Esophagus muscularis mucosa (tissue), 4 donors: ENCODE results near the gene CYSTM1. TPM values are rescaled to one million over a fixed set of nuclear protein-coding genes. Genes with fewer than 3 reads are reported as not detected.

ENCODE experiments used
- DNase-seq: peaks from one replicate; pipeline ENCODE4 v3.0.0-alpha.2; 2017; ENCODE audit errors: extremely low spot score
- H3K27ac ChIP-seq, 4 donors: fragments of 200-600 bp; sonication (generic); replicated peaks in 1 of 4; 1 replicate in 3 of 4; 2 replicates in 1 of 4; pipeline ENCODE4 v1.5.1; 2016 to 2019; ENCODE audit warnings: mild to moderate bottlenecking in 1 of 4
- H3K27me3 ChIP-seq, 4 donors: fragments of 200-600 bp; sonication (generic); one replicate each; pipeline versions ENCODE4 v1.5.1 to v1.6.0; 2016 to 2019
- H3K36me3 ChIP-seq, 4 donors: fragments of 200-600 bp; sonication (generic); one replicate each; pipeline ENCODE4 v1.5.1; 2016 to 2019
- H3K4me1 ChIP-seq, 4 donors: fragments of 200-600 bp; sonication (generic); one replicate each; pipeline ENCODE4 v1.5.1; 2016 to 2019
- H3K4me3 ChIP-seq, 4 donors: fragments of 200-600 bp; sonication (generic); 1 replicate in 2 of 4; 2 replicates in 2 of 4; pipeline ENCODE4 v1.5.1; 2016 to 2019; ENCODE audit warnings: mild to moderate bottlenecking in 4 of 4, moderate library complexity in 1 of 4
- H3K9me3 ChIP-seq, 4 donors: fragments of 200-600 bp; sonication (generic); 1 replicate in 3 of 4; 2 replicates in 1 of 4; pipeline ENCODE4 v1.5.1; 2016 to 2019
- EP300 ChIP-seq: sonication (generic); formaldehyde crosslinking; IDR thresholded peaks from one replicate; pipeline ENCODE4 v1.6.1; 2017; ENCODE audit warnings: antibody characterized with exemption
- POLR2A ChIP-seq: fragments of 450-650 bp; IDR thresholded peaks from one replicate; pipeline ENCODE4 v1.6.1; 2017; ENCODE audit warnings: antibody characterized with exemption, moderate library complexity, mild to moderate bottlenecking, low read depth
- POLR2AphosphoS5 ChIP-seq, 2 donors: sonication (generic); formaldehyde crosslinking; IDR thresholded peaks; one replicate each; pipeline ENCODE4 v1.6.1; 2017; ENCODE audit warnings: antibody characterized with exemption in 2 of 2
- WGBS: methylation state at CpG from one replicate; pipeline ENCODE4 v1.1.5; 2018; 5-methylcytosine and 5-hydroxymethylcytosine counted together
- intact Hi-C: fragments of 100-400 bp; cut with DNase I; formaldehyde crosslinking; loops from one replicate; pipeline ENCODE4 v1.15.1; 2023
- total RNA-seq, 4 donors: library from RNA; depleted of rRNA; stranded (reverse); fragments of >200 nt; gene quantifications; one replicate each; pipeline versions ENCODE4 v1.1.0 to v1.2.1, GENCODE V29; 2016
- TF ChIP-seq, protein P1 (sequence below), 3 experiments: fragments of 200-600 bp in 2 of 3; fragments of 450-650 bp in 1 of 3; sonication (generic) in 2 of 3; IDR thresholded peaks; one replicate each; pipeline ENCODE4 v1.5.1; 2017 to 2019; ENCODE audit warnings: antibody characterized with exemption in 3 of 3, mild to moderate bottlenecking in 2 of 3, moderate library complexity in 1 of 3

The CYSTM1 gene
- total RNA-seq, 4 donors from 2014 or later: 54.0 to 81.0 (median 67.8) TPM

DNA sequence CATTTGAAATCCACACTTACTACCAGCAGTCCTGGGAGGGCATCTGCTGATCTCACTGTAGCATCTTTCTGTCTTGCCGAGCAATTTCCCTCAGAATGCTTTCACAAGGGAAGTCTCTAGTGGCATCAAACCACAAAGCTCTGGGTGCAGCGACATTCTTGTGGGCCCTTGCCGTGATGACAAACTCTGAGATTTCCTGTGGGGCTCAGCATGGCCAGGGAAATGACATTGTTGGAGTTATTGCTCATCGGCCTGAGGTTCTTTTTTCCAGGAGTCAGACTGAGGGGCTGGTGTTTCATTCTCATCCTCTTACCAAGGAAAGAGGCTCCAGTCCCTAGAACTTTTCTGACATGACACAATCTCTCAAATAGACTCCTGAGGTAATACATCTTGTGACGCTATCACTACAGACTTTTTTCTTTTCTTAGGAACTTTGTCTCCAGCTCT is 76.6 kb downstream of the CYSTM1 start:
- Histone ChIP-seq H3K27ac (peak overlapping the region in 1 of 4 donors; percentile 23), H3K27me3 (no peaks in the 10 kb centered on the region), H3K9me3 (no peaks in the 10 kb centered on the region), H3K4me3 (no peak overlapping the region), H3K36me3 (peaks cover 0 to 19% (median 13%) of the 10 kb centered on the region in 4 donors), H3K4me1 (peaks cover 30 to 53% (median 50%) of the 10 kb centered on the region in 4 donors)
- DNase-seq: no peak
- TF ChIP-seq POLR2AphosphoS5 (IDR thresholded peaks at IDR 0.05): no peak
- TF ChIP-seq, protein P1, sequence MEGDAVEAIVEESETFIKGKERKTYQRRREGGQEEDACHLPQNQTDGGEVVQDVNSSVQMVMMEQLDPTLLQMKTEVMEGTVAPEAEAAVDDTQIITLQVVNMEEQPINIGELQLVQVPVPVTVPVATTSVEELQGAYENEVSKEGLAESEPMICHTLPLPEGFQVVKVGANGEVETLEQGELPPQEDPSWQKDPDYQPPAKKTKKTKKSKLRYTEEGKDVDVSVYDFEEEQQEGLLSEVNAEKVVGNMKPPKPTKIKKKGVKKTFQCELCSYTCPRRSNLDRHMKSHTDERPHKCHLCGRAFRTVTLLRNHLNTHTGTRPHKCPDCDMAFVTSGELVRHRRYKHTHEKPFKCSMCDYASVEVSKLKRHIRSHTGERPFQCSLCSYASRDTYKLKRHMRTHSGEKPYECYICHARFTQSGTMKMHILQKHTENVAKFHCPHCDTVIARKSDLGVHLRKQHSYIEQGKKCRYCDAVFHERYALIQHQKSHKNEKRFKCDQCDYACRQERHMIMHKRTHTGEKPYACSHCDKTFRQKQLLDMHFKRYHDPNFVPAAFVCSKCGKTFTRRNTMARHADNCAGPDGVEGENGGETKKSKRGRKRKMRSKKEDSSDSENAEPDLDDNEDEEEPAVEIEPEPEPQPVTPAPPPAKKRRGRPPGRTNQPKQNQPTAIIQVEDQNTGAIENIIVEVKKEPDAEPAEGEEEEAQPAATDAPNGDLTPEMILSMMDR (IDR thresholded peaks at IDR 0.05): no peak
- 62% methylated on average over 5 of the region's 5 CpGs for WGBS
- intact Hi-C loops: no loop called here

- H3K4me1 ChIP-seq: peaks cover 25 to 43% (median 42%) of the 10 kb centered on the region in 4 donors
- intact Hi-C loops: no loop called here
- no peak overlapping the region for H3K27ac ChIP-seq
- DNase-seq: no peak
- no peak for TF ChIP-seq POLR2A
- no peak for TF ChIP-seq EP300
- TF ChIP-seq, protein P1 (IDR thresholded peaks at IDR 0.05): no peak
- no peak for TF ChIP-seq POLR2AphosphoS5 (IDR thresholded peaks at IDR 0.05)
- WGBS: 97% methylated on average over 10 of the region's 10 CpGs
- H3K9me3 ChIP-seq: no peaks in the 10 kb centered on the region
- no peaks in the 10 kb centered on the region for H3K27me3 ChIP-seq
- no peak overlapping the region for H3K4me3 ChIP-seq
- H3K36me3 ChIP-seq: peaks cover 0 to 19% (median 13%) of the 10 kb centered on the region in 4 donors
Observed at GRCh38 chr5:140252470-140253126, 77.6 kb downstream of the CYSTM1 start.

- H3K36me3 ChIP-seq: peaks cover 0 to 19% (median 13%) of the 10 kb centered on the region in 4 donors
- no peaks in the 10 kb centered on the region for H3K27me3 ChIP-seq
- H3K27ac ChIP-seq: no peak overlapping the region
- H3K4me3 ChIP-seq: no peak overlapping the region
- peaks cover 25 to 38% (median 36%) of the 10 kb centered on the region in 4 donors for H3K4me1 ChIP-seq
- no peaks in the 10 kb centered on the region for H3K9me3 ChIP-seq
- intact Hi-C loops: no loop called here
- TF ChIP-seq POLR2A (no peak), POLR2AphosphoS5 (IDR thresholded peaks at IDR 0.05) (peak in 1 of 2 donors; percentile 6)
- DNase-seq: no peak
- 43% methylated on average over 4 of the region's 4 CpGs for WGBS
Observed at GRCh38 chr5:140253985-140254384, 79.0 kb downstream of the CYSTM1 start.

GRCh38 chr5:140255460-140256157 is 80.6 kb downstream of the CYSTM1 start:
- H3K9me3 ChIP-seq: no peaks in the 10 kb centered on the region
- intact Hi-C loops: no loop called here
- peaks cover 0 to 15% (median 2%) of the 10 kb centered on the region in 4 donors for H3K36me3 ChIP-seq
- H3K27me3 ChIP-seq: no peaks in the 10 kb centered on the region
- TF ChIP-seq POLR2A: no peak
- TF ChIP-seq POLR2AphosphoS5 (IDR thresholded peaks at IDR 0.05): no peak
- TF ChIP-seq EP300: no peak
- TF ChIP-seq, protein P1 (IDR thresholded peaks at IDR 0.05): no peak
- DNase-seq: no peak
- H3K4me1 ChIP-seq: peaks cover 25 to 39% (median 36%) of the 10 kb centered on the region in 4 donors
- no peak overlapping the region for H3K4me3 ChIP-seq
- no peak overlapping the region for H3K27ac ChIP-seq
- 90% methylated on average over 4 of the region's 4 CpGs for WGBS

- DNase-seq: peak; percentile 14
- intact Hi-C loops: no loop called here
- Histone ChIP-seq H3K4me1 (peaks cover 30 to 43% (median 38%) of the 10 kb centered on the region in 4 donors), H3K36me3 (peaks cover 0 to 8% (median 0%) of the 10 kb centered on the region in 4 donors), H3K4me3 (no peak overlapping the region), H3K27me3 (no peaks in the 10 kb centered on the region), H3K27ac (no peak overlapping the region), H3K9me3 (no peaks in the 10 kb centered on the region)
- no peak for TF ChIP-seq POLR2A
- 97% methylated on average over 6 of the region's 6 CpGs for WGBS
Observed at GRCh38 chr5:140256726-140257125, 81.7 kb downstream of the CYSTM1 start.
